Heart right ventricle (tissue), 16 donors: ENCODE measurements around the gene ZCCHC2. TPM values are rescaled to one million over a fixed set of nuclear protein-coding genes. Genes with fewer than 3 reads are reported as not detected.
A peak's percentile ranks its signal among the peaks of the same experiment; 100 is the strongest.

Source experiments
- ATAC-seq, 8 donors: fragments of 200-7000 bp; cut with Tn5 transposase; one replicate each; pipeline ENCODE4 v1.9.1; 2020; ENCODE audit warnings: mild to moderate bottlenecking in 8 of 8, moderate library complexity in 8 of 8, moderate number of reproducible peaks in 1 of 8
- DNase-seq, 2 donors: peaks; one replicate each; pipeline ENCODE4 v3.0.0-alpha.2; 2020
- H3K27ac ChIP-seq, 10 donors: fragments of 200-600 bp; sonication (generic) in 2 of 10; one replicate each; pipeline versions ENCODE4 v1.5.0 to v1.8.0; 2020 to 2022; ENCODE audit warnings: mild to moderate bottlenecking in 3 of 10
- H3K27me3 ChIP-seq, 7 donors: fragments of 200-600 bp; one replicate each; pipeline ENCODE4 v1.8.0; 2021 to 2022; ENCODE audit warnings: mild to moderate bottlenecking in 2 of 7
- H3K36me3 ChIP-seq, 9 donors: fragments of 200-600 bp; sonication (generic) in 1 of 9; one replicate each; pipeline versions ENCODE4 v1.5.0 to v1.8.0; 2020 to 2022; ENCODE audit warnings: mild to moderate bottlenecking in 2 of 9
- H3K4me1 ChIP-seq, 9 donors: fragments of 200-600 bp; sonication (generic) in 1 of 9; one replicate each; pipeline versions ENCODE4 v1.5.0 to v1.8.0; 2020 to 2022; ENCODE audit warnings: mild to moderate bottlenecking in 4 of 9
- H3K4me3 ChIP-seq, 10 donors: fragments of 200-600 bp; sonication (generic) in 2 of 10; one replicate each; pipeline versions ENCODE4 v1.5.0 to v1.8.0; 2020 to 2022; ENCODE audit warnings: mild to moderate bottlenecking in 7 of 10, moderate library complexity in 2 of 10
- H3K9me3 ChIP-seq, 11 donors: fragments of 200-600 bp in 10 of 11; sonication (generic) in 2 of 11; one replicate each; pipeline versions ENCODE4 v1.5.0 to v1.8.0; 2013 to 2022; ENCODE audit warnings: mild to moderate bottlenecking in 2 of 11, control low read depth in 1 of 11, moderate library complexity in 1 of 11
- CTCF ChIP-seq, 9 donors: fragments of 200-600 bp; sonication (generic) in 2 of 9; IDR thresholded peaks; one replicate each; pipeline versions ENCODE4 v1.5.0 to v1.8.0; 2021 to 2022; ENCODE audit warnings: antibody characterized with exemption in 9 of 9, mild to moderate bottlenecking in 5 of 9, moderate library complexity in 1 of 9
- WGBS, 2 donors: extraction: QIAGEN DNeasy Blood & Tissue Kit; methylation state at CpG; one replicate each; pipeline ENCODE4 v1.1.7; 2013; ENCODE audit warnings: inconsistent platforms in 1 of 2; 5-methylcytosine and 5-hydroxymethylcytosine counted together
- intact Hi-C, 10 donors: fragments of 100-400 bp; cut with DNase I; formaldehyde crosslinking; loops; one replicate each; pipeline versions ENCODE4 v1.11.1 to v1.14.2; 2022
- polyA plus RNA-seq, 2 donors: library from polyadenylated mRNA; stranded (reverse); fragments of 200-250 nt; gene quantifications; one replicate each; pipeline ENCODE4 v1.2.3, GENCODE V29; 2013
- total RNA-seq, 10 donors: library from RNA; stranded (reverse); fragmentation: NEBNext Ultra II Directional in 3 of 10; extraction: Animal tissue kit (Norgen Biotek cat#: 25700) in 3 of 10; gene quantifications; one replicate each; pipeline versions ENCODE4 v1.2.1 to v1.2.4, GENCODE V29; 2021 to 2023
- donor health status: Arrhythmogenic right ventricular cardiomyopathy.
- donor health status: ischemic (EF 13 %, LVEDD 7.1; RV severe dilation, severe dysfunction).
- donor health status: healthy with polysubstance abuse.
- donor health status: DM: no; HTN: yes; CAD: no.
- donor health status: DM: no; HTN: no; CAD: no.
- donor health status: ischemic (EF 25% LVEDD 6.9; RV normal size, moderate dysfunction).
- donor health status: ischemic (EF 25% LVEDD 5.7; RV mildly dilated, moderate dysfunction).
- donor health status: healthy.
- donor health status: DM: yes; HTN: yes; CAD: no.
- donor health status: Ischemic cardiomyopathy.
- donor health status: ischemic (EF 35%, LVEDD 5.7; RV mildly dilated, moderate dysfunction).
- donor health status: nonischemic (EF 11% LVEDD 7.7; RV severe dilation, severe dysfunction).
- donor health status: DM: yes; HTN: yes; CAD: no.
- donor health status: PGD.
- donor health status: ischemic (EF 29% LVEDD 5.4; RV normal size, mild dysfunction).
- donor health status: nonischemic (EF 23%, LVEDD 6.1; RV moderate dilation, normal function).

The ZCCHC2 gene
- total and polyA plus RNA-seq, 12 donors = 7.0 to 45.3 (median 19.1) TPM

GRCh38 chr18:62566199-62566598 is 43.4 kb downstream of the ZCCHC2 start:
- ATAC-seq = peak in 2 of 8 donors; percentile 56 to 57
- Histone ChIP-seq H3K4me1 (no peaks in the 10 kb centered on the region), H3K9me3 (no peaks in the 10 kb centered on the region), H3K27ac (no peak overlapping the region), H3K4me3 (no peak overlapping the region), H3K36me3 (peaks cover 0 to 100% (median 48%) of the 10 kb centered on the region in 9 donors), H3K27me3 (no peaks in the 10 kb centered on the region)
- intact Hi-C loops = loop anchor here in 3 of 10 donors (5.0 to 10.0 kb wide), 2 partner anchors 139 to 241 kb away; partner anchors contain the start of gene TNFRSF11A (in 1 of the 3)
- DNase-seq = peak in 1 of 2 donors; percentile 37
- 52 to 55% methylated on average over 5 of the region's 5 CpGs for WGBS, 2 donors
- peak in 7 of 9 donors; percentile 29 to 51 (median 49) for TF ChIP-seq CTCF (IDR thresholded peaks at IDR 0.05)

GRCh38 chr18:62566818-62567217 is 44.0 kb downstream of the ZCCHC2 start:
- Histone ChIP-seq H3K9me3 (no peaks in the 10 kb centered on the region), H3K27me3 (no peaks in the 10 kb centered on the region), H3K36me3 (peaks cover 0 to 100% (median 54%) of the 10 kb centered on the region in 9 donors), H3K4me3 (no peak overlapping the region), H3K27ac (no peak overlapping the region), H3K4me1 (no peaks in the 10 kb centered on the region)
- ATAC-seq (no peak), DNase-seq (no peak)
- intact Hi-C loops = loop anchor here in 3 of 10 donors (5.0 to 10.0 kb wide), 2 partner anchors 140 to 242 kb away; partner anchors contain the start of gene TNFRSF11A (in 1 of the 3)
- no peak for TF ChIP-seq CTCF (IDR thresholded peaks at IDR 0.05)
- 96 to 99% methylated on average over 4 of the region's 4 CpGs for WGBS, 2 donors

- TF ChIP-seq CTCF (IDR thresholded peaks at IDR 0.05) = no peak
- H3K4me3 ChIP-seq = no peak overlapping the region
- intact Hi-C loops = loop anchor here in 3 of 10 donors (5.0 to 10.0 kb wide), 2 partner anchors 142 to 244 kb away; partner anchors contain the start of gene TNFRSF11A (in 1 of the 3)
- H3K9me3 ChIP-seq = no peaks in the 10 kb centered on the region
- peaks cover 0 to 100% (median 56%) of the 10 kb centered on the region in 9 donors for H3K36me3 ChIP-seq
- no peaks in the 10 kb centered on the region for H3K4me1 ChIP-seq
- no peak for DNase-seq
- H3K27ac ChIP-seq = no peak overlapping the region
- WGBS, 2 donors = 83% methylated on average over 4 of the region's 4 CpGs
- no peaks in the 10 kb centered on the region for H3K27me3 ChIP-seq
- no peak for ATAC-seq
Measured at GRCh38 chr18:62569081-62569655, 46.3 kb downstream of the ZCCHC2 start.

GRCh38 chr18:62571037-62571436 is 48.2 kb downstream of the ZCCHC2 start:
- no peaks in the 10 kb centered on the region for H3K4me1 ChIP-seq
- no peak for TF ChIP-seq CTCF (IDR thresholded peaks at IDR 0.05)
- ATAC-seq = no peak
- WGBS, 2 donors = 74 to 99% methylated on average over 4 of the region's 4 CpGs
- H3K9me3 ChIP-seq = no peaks in the 10 kb centered on the region
- H3K27ac ChIP-seq = no peak overlapping the region
- intact Hi-C loops = loop anchor here in 1 of 10 donors (10.0 kb wide), 1 partner anchor 386 kb away; the partner anchor contains the start of genes PIGN and RELCH
- DNase-seq = no peak
- H3K36me3 ChIP-seq = peaks cover 0 to 99% (median 53%) of the 10 kb centered on the region in 9 donors
- H3K4me3 ChIP-seq = no peak overlapping the region
- no peaks in the 10 kb centered on the region for H3K27me3 ChIP-seq
